Body of pancreas (tissue), 4 donors: ENCODE results near the gene ADGRA1. TPM values are rescaled to one million over a fixed set of nuclear protein-coding genes. Genes with fewer than 3 reads are reported as not detected.

Experiments used
- ATAC-seq: fragments of 150-250 bp; one replicate; pipeline ENCODE4 v1.9.1; 2016
- DNase-seq, 4 donors: peaks; one replicate each; pipeline ENCODE4 v3.0.0-alpha.2; 2019
- H3K27ac ChIP-seq, 4 donors: fragments of 200-600 bp; sonication (generic); 1 replicate in 3 of 4; 2 replicates in 1 of 4; pipeline versions ENCODE4 v1.5.1 to v1.6.1; 2016 to 2019; ENCODE audit warnings: mild to moderate bottlenecking in 1 of 4, mixed read lengths in 1 of 4, moderate library complexity in 1 of 4
- H3K27me3 ChIP-seq, 2 donors: fragments of 200-600 bp; sonication (generic); one replicate each; pipeline ENCODE4 v1.6.0; 2016; ENCODE audit warnings: mild to moderate bottlenecking in 1 of 2
- H3K36me3 ChIP-seq, 2 donors: fragments of 200-600 bp; sonication (generic); replicated peaks in 1 of 2; 2 replicates each; pipeline ENCODE4 v1.5.1; 2016; ENCODE audit warnings: low read depth in 2 of 2; ENCODE audit not compliant: insufficient read depth in 1 of 2
- H3K4me1 ChIP-seq: fragments of 200-600 bp; sonication (generic); one replicate; pipeline ENCODE4 v1.6.0; 2016
- H3K4me3 ChIP-seq, 2 donors: fragments of 200-600 bp; sonication (generic); 1 replicate in 1 of 2; 2 replicates in 1 of 2; pipeline ENCODE4 v1.5.1; 2016 to 2019
- H3K9me3 ChIP-seq, 3 donors: fragments of 200-600 bp; sonication (generic); 1 replicate in 2 of 3; 2 replicates in 1 of 3; pipeline ENCODE4 v1.5.1; 2016
- POLR2A ChIP-seq, 3 donors: fragments of 450-650 bp; IDR thresholded peaks; one replicate each; pipeline ENCODE4 v1.6.1; 2016; ENCODE audit warnings: antibody characterized with exemption in 3 of 3, mild to moderate bottlenecking in 2 of 3
- WGBS, 2 donors: methylation state at CpG; one replicate each; pipeline ENCODE4 v1.1.5; 2017; 5-methylcytosine and 5-hydroxymethylcytosine counted together
- intact Hi-C: fragments of 100-400 bp; cut with DNase I; formaldehyde crosslinking; loops from one replicate; pipeline ENCODE4 v1.15.1; 2023
- total RNA-seq, 2 donors: library from RNA; depleted of rRNA; stranded (reverse); fragments of >200 nt; gene quantifications; one replicate each; pipeline ENCODE4 v1.1.0, GENCODE V29; 2016
- TF ChIP-seq, protein P1 (sequence below), 7 experiments: fragments of 450-650 bp in 4 of 7; fragments of 200-600 bp in 3 of 7; sonication (generic) in 3 of 7; IDR thresholded peaks; one replicate each; pipeline ENCODE4 v1.5.1; 2016 to 2019; ENCODE audit warnings: antibody characterized with exemption in 7 of 7

The ADGRA1 gene
- total RNA-seq, 2 donors from 2014 or later = under 0.01 TPM; not detected in 1

DNA sequence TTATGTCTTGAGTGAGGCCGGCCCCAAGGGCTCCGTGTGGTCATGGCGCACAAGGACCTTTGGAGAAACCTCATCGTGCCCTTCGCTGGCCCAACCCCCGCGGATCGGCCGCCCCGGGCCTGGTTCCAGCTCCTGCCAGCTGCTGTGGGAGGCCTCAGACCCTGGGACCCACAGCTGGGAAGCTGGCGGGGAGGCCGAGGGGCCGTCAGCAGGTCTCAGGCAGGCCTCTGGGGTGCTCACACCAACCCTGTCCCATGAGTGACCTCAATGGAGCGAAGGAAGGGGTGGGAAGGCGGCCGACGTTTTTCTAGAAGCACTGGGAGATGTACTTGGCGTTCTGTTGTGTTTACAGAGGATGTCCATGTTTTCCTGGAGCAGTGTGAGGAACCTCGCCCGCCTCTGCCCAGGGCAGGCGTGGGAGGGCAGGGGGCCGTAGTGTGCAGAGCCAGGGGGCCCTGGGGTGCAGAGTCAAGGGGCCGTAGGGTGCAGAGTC lies 18.6 kb upstream of the ADGRA1 start:
- Histone ChIP-seq H3K27ac (no peak overlapping the region), H3K27me3 (no peaks in the 10 kb centered on the region), H3K9me3 (no peaks in the 10 kb centered on the region), H3K36me3 (no peaks in the 10 kb centered on the region), H3K4me3 (no peak overlapping the region), H3K4me1 (no peaks in the 10 kb centered on the region)
- ATAC-seq (no peak), DNase-seq (no peak)
- intact Hi-C loops = no loop called here
- 65 to 73% methylated on average over 11 to 23 of the region's 23 CpGs for WGBS, 2 donors
- no peak for TF ChIP-seq POLR2A (IDR thresholded peaks at IDR 0.05)
- TF ChIP-seq, protein P1, sequence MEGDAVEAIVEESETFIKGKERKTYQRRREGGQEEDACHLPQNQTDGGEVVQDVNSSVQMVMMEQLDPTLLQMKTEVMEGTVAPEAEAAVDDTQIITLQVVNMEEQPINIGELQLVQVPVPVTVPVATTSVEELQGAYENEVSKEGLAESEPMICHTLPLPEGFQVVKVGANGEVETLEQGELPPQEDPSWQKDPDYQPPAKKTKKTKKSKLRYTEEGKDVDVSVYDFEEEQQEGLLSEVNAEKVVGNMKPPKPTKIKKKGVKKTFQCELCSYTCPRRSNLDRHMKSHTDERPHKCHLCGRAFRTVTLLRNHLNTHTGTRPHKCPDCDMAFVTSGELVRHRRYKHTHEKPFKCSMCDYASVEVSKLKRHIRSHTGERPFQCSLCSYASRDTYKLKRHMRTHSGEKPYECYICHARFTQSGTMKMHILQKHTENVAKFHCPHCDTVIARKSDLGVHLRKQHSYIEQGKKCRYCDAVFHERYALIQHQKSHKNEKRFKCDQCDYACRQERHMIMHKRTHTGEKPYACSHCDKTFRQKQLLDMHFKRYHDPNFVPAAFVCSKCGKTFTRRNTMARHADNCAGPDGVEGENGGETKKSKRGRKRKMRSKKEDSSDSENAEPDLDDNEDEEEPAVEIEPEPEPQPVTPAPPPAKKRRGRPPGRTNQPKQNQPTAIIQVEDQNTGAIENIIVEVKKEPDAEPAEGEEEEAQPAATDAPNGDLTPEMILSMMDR (IDR thresholded peaks at IDR 0.05) = no peak

DNA sequence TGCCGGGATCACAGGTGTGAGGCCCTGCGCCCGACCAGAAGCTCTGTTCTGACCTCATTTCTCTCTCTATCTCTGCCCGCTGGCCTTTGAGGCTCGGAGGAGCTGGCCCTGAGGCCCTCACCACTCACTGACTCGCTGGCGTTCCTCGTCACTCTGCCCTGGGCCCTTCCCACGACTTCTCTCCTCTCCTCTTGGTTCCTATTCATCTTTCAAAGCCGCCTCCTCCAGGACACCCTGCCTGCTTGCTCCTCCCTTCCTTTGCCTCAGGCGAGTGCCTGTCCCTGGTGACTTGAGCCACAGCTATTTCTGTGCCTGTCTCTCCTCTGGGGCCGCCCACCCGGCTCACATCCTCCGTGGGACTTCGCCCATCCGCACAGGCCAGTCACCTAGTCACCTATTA lies 17.3 kb upstream of the ADGRA1 start:
- H3K9me3 ChIP-seq = no peaks in the 10 kb centered on the region
- H3K36me3 ChIP-seq = no peaks in the 10 kb centered on the region
- H3K27me3 ChIP-seq = no peaks in the 10 kb centered on the region
- ATAC-seq = no peak
- DNase-seq = no peak
- TF ChIP-seq, protein P1 (IDR thresholded peaks at IDR 0.05) = no peak
- WGBS, 2 donors = 61 to 65% methylated on average over 16 of the region's 16 CpGs
- no peak overlapping the region for H3K27ac ChIP-seq
- H3K4me1 ChIP-seq = no peaks in the 10 kb centered on the region
- H3K4me3 ChIP-seq = no peak overlapping the region
- intact Hi-C loops = no loop called here

DNA sequence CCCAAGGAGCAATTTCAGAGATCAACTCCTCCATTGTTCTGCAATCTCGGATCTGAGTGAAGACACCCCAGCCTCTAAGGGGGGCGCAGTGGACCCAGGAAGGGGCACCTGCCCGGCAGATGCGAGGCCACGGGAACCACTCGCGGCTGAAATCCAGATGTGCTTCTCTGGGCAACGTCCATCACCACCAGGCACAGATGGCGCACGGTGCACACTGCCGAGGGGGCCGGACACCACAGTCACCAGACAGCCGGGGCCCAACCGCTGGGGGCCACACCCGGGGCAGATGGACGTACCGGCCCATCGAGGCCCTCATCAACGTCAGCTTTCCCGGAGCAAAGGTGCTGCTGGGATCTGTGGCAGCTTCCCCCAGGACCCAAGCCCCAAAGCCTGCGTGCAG lies 16.9 kb upstream of the ADGRA1 start:
- H3K9me3 ChIP-seq = no peaks in the 10 kb centered on the region
- no peaks in the 10 kb centered on the region for H3K36me3 ChIP-seq
- TF ChIP-seq POLR2A (IDR thresholded peaks at IDR 0.05) = no peak
- TF ChIP-seq, protein P1 (IDR thresholded peaks at IDR 0.05) = no peak
- H3K27ac ChIP-seq = no peak overlapping the region
- no peaks in the 10 kb centered on the region for H3K27me3 ChIP-seq
- 56 to 57% methylated on average over 6 to 20 of the region's 21 CpGs for WGBS, 2 donors
- intact Hi-C loops = no loop called here
- no peak for ATAC-seq
- no peaks in the 10 kb centered on the region for H3K4me1 ChIP-seq
- H3K4me3 ChIP-seq = no peak overlapping the region
- no peak for DNase-seq

- H3K36me3 ChIP-seq = no peaks in the 10 kb centered on the region
- no peak overlapping the region for H3K4me3 ChIP-seq
- no peak overlapping the region for H3K27ac ChIP-seq
- no peaks in the 10 kb centered on the region for H3K27me3 ChIP-seq
- ATAC-seq = no peak
- TF ChIP-seq POLR2A (IDR thresholded peaks at IDR 0.05) = no peak
- no peak for DNase-seq
- intact Hi-C loops = no loop called here
- H3K9me3 ChIP-seq = no peaks in the 10 kb centered on the region
- 34% methylated on average over 10 of the region's 11 CpGs; no CpG with 5 or more reads in 1 of the 2 donors for WGBS, 2 donors
- H3K4me1 ChIP-seq = no peaks in the 10 kb centered on the region
Observed at GRCh38 chr10:133071733-133072132, 16.0 kb upstream of the ADGRA1 start.

DNA sequence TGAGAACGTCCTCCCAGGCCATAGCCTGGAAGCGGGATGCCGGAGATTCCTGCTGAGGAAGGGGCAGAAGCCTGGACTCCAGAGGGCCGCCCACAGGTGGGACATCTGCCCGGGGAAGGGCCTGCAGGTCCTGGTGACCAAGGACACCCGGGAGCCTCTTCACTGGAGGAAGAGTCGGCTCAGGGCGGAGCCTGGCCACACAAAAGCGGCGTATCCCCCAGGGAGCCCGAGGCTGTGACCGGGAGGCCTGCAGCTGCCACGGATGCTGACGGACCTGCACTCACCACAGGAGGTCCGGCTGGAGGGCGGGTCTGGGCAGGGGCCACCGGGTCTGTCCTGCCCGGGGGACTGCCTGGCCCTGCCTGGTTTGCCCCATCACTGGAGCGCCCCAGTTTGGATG lies 15.5 kb upstream of the ADGRA1 start:
- DNase-seq (no peak), ATAC-seq (no peak)
- TF ChIP-seq, protein P1 (IDR thresholded peaks at IDR 0.05) = no peak
- TF ChIP-seq POLR2A (IDR thresholded peaks at IDR 0.05) = no peak
- intact Hi-C loops = no loop called here
- no peaks in the 10 kb centered on the region for H3K36me3 ChIP-seq
- no peaks in the 10 kb centered on the region for H3K9me3 ChIP-seq
- 42 to 44% methylated on average over 5 to 18 of the region's 19 CpGs for WGBS, 2 donors
- no peak overlapping the region for H3K4me3 ChIP-seq
- H3K27me3 ChIP-seq = no peaks in the 10 kb centered on the region
- no peaks in the 10 kb centered on the region for H3K4me1 ChIP-seq
- no peak overlapping the region for H3K27ac ChIP-seq
